ENCODE results near the gene MUC12. TPM values are rescaled to one million over a fixed set of nuclear protein-coding genes. Genes with fewer than 3 reads are reported as not detected.

MUC12 gene
- total and polyA plus RNA-seq, 2 donors (not counting 3 experiments of a cell fraction or from before 2014, with no cell fraction given) = not detected

GRCh38 chr7:100949227-100949932 is 20.0 kb upstream of the MUC12 start, which contains the start of gene MUC3A:
MUC3A (plus strand) TSS chr7:100949534; CDS start chr7:100949625, 91 bp downstream.
- no peak for FAIRE-seq
- no peaks in the 10 kb centered on the region for H3K4me1 ChIP-seq (ENCODE audit: control insufficient read depth, extremely low read depth, insufficient read depth, low read length)

More at GRCh38 chr7:100949227-100949932, 20.0 kb upstream of the MUC12 start, which contains the start of gene MUC3A:
- ChIA-PET POLR2A (interaction anchor here (0.5 kb wide), 1 partner anchor 46 kb away, joined by 3 read pairs; no protein-coding TSS in a partner anchor), CTCF (no interaction called here)
- Histone ChIP-seq H3K79me2 (ENCODE audit: control insufficient read depth, insufficient read depth, low read length) (no peaks in the 10 kb centered on the region), H3K9me1 (replicated peaks; ENCODE audit: control insufficient read depth, extremely low read depth, insufficient read depth, low read length) (no peaks in the 10 kb centered on the region), H3K4me2 (ENCODE audit: insufficient read depth, low read length) (no peak within 1 kb of the TSS), H4K20me1 (replicated peaks; ENCODE audit: control insufficient read depth, extremely low read depth, insufficient read depth, low read length) (no peaks in the 10 kb centered on the region), H3K9ac (replicated peaks; ENCODE audit: extremely low read depth, insufficient read depth, low read length) (no peak within 1 kb of the TSS), H3K27me3 (ENCODE audit: control insufficient read depth in 2 of 2, insufficient read depth in 2 of 2, low read length in 2 of 2) (peaks cover 0 to 10% of the 10 kb centered on the region in 2 experiments), H3K27ac (ENCODE audit: insufficient read depth, low read depth, low read length) (no peak within 1 kb of the TSS), H3K36me3 (ENCODE audit: control insufficient read depth in 2 of 2, extremely low read depth in 1 of 2, insufficient read depth in 2 of 2, low read length in 2 of 2) (no peaks in the 10 kb centered on the region), H2AFZ (ENCODE audit: low read depth, low read length) (no peak within 1 kb of the TSS), H3K9me3 (replicated peaks; ENCODE audit: control insufficient read depth, insufficient read depth, low read length) (no peaks in the 10 kb centered on the region), H3K4me3 (replicated peaks in 1 of 3; ENCODE audit: insufficient read depth in 1 of 3, low read depth in 1 of 3, low read length in 3 of 3) (no peak within 1 kb of the TSS)
- TF ChIP-seq POLR2A (IDR thresholded peaks at IDR 0.05; ENCODE audit: low read depth, low read length) (no peak), POLR2AphosphoS5 (IDR thresholded peaks at IDR 0.05; ENCODE audit: insufficient read depth, low read depth, low read length) (no peak), CTCF (IDR thresholded peaks at IDR 0.05; ENCODE audit: extremely low read depth in 1 of 2, insufficient read depth in 1 of 2, low read depth in 1 of 2, low read length in 2 of 2) (no peak), MYC (IDR thresholded peaks at IDR 0.05; ENCODE audit: low read depth, low read length) (no peak), MAX (IDR thresholded peaks at IDR 0.05; ENCODE audit: insufficient read depth, insufficient read length) (no peak), FOS (IDR thresholded peaks at IDR 0.05; ENCODE audit: borderline replicate concordance, insufficient read depth, low read length) (no peak), GATA2 (IDR thresholded peaks at IDR 0.05; ENCODE audit: insufficient read depth, insufficient read length, low read depth, low read length) (no peak), JUN (IDR thresholded peaks at IDR 0.05; ENCODE audit: borderline replicate concordance, insufficient read depth, insufficient read length, low read depth) (no peak), EZH2 (IDR thresholded peaks at IDR 0.05; ENCODE audit: borderline replicate concordance, low read depth, low read length, severe bottlenecking) (no peak)
- BruUV-seq (replicated peaks) = no TSS peak
- DNase-seq (ENCODE audit: low read depth, low spot score) = no peak
- intact Hi-C loops (cut with micrococcal nuclease) = no loop called here
- dilution Hi-C loops (cut with MboI; ENCODE audit: extremely low pct_ligation_motif_present, low sequenced_read_pairs) = no loop called here

Data from endothelial cell of umbilical vein (primary cell).